ENCODE data around the gene DIS3L2.
"Not testable (repeated sequence)": the region's sequence is repeated elsewhere in the genome, so short reads cannot be mapped to it uniquely, and the experiment has no call there.

Gene DIS3L2

DNA sequence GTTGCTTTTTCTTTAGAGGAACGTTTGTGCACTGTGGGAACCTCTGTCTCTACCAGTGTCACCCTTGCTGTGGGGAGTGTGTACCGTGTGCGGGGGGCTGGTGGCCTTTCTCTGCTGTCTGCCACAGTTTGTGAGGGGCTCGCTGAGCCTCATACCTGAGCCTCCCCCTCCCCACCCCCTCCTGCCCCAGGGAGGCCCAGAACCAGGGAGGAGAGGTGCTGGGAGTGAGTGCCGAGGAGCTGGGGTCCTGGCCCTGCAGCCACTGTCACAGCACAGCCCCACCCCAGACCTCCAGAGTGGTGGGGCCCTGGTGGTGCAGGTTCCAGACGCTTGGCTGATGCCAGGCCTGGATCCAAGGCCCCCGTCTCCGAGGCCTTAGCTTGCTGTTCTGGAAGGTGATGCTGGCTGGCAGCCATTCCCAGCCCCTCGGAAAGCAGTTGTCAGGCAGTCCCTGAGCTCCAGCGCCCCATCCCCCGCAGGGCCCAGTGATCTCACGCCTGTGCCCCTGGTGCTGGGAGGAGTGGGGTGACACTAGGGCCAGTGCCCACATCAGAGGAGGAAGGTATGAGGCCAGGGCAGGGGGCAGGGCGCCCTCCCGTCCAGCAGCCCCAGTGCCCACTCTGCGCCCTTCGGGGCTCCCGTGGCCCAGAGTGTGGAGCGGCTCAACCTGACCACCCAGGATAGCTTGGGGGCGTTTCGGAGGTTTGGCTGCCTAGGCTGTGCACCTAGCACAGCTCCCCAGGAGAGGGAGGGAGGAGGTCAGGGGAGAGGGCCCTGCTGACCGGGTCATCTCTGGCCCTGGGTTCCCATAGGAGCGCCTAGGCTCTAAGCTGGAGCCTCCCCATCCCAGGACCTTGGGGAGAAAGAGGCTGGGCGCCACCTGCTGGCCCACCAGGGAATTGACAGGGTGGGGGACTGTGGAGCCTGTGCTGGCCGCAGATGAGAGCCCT lies 364.1 kb downstream of the DIS3L2 start:
- DNase-seq, result peak; percentile 61

DNA sequence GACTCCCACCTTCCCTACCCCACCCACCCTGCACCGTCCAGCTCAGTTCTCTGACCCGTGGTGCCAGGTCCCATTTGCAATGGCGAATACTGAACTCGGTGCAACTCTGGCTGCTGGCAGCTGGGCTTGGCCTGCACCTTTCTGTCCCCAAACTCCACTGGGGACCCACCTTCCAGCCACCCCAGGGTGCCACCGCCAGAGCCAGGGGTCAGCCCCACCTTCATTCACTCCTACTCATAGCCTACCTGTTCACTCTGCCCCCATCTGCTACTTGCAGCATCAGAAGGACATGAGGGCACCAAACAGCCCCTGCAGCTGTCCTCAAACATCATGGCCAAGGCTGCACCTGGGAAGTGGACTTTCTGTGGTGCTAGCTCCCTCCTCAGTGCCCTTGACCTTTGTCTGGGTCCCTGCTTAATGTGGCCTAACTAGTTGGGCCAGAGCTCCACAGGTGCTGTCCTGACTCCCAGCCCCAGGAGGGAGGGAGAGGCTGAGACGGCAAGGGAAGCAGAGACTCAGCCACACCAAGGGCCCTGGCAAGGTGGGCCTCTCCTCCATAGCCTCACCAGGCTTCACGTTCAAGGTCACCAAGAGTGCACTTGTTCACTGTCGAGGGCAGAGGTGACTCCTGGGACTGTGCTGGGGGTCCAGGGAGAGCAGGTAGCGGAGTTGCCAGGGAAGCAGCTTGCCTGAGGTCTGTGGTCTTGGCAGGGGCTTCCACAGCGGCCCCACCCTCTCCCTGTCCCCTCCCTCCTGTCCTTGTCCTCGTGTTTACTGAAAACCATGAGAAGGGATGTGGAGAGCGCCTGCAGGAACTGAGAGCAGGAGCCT lies 365.0 kb downstream of the DIS3L2 start:
- not testable (repeated sequence) for DNase-seq

DNA sequence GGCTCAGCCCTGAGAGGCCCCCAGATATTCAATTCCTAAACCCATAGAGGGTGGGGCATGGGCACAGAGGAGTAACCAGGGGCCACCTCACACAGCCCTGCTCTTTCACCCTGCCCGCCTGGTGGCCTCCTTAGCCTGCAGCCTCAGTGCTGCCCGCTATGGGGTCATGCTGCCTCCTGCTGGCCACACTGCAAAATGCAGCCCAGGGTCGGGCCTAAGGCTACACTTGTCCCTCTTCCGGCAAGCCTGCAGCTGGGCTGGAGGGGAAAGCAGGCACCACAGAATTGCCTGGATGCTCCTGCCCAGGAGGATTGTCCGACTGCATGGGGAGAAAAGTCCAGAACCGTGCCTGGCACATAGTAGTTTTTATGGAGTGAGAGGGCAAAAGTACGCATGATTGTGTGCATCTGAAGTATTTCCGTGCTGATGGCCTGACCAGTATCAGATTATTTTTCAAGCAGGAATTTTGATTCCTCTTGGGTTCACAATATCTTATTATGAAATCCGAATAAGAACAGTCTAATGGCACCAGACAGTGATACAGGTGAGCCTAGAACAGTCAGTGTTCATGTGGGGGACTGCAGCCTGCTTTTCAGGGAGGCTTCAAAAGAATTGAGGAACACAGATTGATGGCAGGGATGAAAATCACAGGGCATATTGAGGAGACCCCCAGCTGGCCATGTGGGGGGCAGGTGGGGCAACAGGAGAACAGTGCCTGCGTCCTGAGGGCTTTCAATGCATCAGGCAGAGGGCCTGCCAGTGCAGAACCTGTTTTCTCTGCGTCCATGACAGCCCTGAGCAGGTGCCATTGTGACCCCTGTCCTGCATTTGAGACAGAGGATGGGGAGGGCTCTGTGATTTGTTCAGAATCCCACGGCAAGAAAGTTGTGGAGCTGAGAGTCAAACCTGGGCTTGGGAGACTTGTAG lies 365.9 kb downstream of the DIS3L2 start:
- DNase-seq, result peak; percentile 73

DNA sequence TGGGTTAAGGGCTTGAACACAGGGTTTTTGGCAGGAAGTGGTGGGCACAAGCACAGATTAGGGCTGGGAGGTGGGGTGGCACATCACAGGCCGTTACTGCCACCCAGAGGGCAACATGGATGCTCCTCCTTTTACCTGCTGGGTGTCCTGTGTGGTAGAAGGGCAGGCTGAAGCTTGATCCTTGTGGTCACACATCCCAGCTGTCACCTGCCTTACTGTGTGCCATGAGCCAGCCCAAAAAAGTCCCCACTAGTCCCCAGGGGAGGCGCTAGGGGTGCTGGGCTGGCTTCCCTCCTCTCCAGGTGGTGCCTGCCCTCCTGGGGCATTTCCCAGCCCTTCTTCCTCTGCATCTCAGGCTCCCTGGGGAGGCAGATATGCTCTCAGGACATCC lies 366.5 kb downstream of the DIS3L2 start:
- DNase-seq, result no peak

DNA sequence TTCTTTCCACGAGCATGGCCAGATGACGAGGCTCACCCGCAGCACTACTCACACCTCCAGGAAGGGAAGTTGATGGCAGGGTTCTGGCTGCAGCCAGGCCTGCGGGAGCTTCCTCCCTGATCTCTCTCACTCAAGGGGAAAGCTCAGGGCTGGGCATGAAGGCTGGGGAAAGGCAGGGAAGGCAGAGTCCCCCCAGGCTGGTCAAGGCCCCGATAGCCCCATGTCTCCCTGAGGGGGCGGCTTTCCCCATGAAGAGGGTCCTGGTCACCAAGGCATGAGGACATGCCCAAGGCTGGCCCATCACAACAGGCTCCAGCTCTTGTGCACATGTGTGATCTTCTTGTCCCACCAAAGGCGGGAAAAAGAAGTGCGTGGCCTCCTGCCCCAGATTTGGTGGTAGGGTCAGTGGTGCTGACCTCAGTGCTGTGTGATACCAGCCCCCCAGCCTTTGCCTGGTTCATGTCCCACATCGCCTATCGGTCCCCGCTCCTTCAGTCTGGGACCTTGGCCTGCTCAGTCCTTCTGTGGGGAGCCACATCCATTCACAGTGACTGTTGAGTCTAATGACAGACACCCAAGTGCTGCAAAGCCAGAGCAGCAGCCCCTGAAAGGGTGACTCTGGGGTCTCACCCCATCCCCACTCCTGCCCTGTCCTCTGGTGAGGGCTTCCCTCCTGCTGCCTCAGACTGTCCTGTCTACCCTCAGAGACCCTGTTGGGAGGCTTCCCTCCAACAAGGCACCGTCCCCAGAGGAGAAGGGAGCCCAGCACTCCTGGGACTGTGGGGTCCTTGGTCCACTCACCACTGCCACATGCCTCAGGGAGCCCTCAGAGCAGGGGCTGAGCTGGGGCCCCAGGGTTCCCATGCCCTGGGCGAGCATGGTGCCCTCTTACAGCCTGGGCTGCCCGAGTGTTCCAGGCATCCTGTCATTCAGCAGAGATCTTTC lies 367.3 kb downstream of the DIS3L2 start:
- DNase-seq, result no peak

DNA sequence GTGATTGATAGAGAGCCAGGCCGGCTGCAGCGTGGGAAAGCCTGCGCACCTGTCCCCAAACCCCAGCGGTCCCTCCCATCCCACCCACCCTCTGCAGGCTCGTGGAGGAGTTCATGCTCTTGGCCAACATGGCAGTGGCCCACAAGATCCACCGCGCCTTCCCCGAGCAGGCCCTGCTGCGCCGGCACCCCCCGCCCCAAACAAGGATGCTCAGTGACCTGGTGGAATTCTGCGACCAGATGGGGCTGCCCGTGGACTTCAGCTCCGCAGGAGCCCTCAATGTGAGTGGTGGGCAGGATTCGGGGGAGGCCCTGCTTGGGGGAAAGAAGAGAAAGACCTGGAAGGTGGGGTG lies 368.2 kb downstream of the DIS3L2 start:
- no peak for DNase-seq

DNA sequence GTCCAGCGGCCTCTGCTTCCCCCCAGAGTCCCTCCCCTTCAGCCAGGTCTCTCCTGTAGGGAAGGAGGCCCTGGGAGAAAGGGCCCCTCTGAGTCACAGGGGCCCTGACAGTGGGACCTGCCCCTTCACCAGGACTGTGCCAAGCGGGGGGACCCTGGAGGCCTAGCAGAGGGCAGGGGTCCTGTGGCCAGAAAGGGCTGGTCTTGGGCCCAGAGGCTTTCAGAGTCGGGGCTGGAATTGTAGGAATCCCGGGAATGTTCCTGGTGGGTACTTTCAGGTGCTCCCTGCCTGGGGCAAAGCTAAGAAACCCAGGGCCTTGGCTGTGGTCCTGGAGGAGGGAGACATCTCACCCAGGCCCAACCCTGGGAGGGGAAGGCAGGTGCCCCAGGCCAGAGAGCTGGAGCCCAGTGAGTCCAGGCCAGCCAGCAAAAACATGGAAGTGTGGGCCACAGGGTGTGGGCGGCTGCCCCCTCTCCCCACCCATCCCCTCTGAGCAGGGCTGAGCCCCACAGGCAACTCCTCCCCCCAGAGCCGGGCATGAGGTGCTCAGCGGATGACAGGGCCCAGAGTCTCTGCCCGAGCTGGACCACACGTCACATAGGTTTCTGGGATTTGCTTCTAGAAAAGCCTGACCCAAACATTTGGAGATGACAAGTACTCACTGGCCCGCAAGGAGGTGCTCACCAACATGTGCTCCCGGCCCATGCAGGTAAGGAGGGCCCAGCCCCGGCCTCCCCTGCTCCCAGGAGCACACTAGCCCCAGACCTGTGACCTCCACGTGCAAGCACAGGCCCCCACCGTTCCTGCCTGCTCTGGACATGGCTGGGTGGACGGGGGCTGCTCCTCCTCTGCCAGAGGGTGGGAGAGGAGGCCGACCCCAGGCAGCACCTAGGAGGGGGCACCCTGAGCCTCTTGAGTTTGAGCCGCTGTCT lies 368.8 kb downstream of the DIS3L2 start:
- DNase-seq, result no peak

DNA sequence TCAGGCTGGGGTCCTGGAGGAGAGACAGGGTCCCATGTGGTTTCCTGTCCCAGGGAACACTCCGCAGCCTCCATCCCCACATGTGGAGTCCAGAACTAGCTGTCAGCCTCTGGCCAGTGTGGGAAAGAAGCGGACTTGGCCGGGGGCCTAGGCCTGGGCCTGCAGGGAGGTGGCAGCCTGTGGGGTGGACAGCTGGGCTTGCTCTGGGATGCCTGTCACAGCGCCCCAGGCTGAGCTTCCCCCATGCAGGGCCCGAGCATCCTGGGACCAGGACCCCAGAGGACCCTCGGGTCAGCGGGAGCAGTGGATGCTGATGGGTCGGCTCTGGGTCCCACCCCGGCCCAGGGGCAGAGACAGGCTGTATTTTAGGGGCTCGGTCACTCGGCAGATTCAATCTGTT lies 369.5 kb downstream of the DIS3L2 start:
- DNase-seq, result not testable (repeated sequence)

DNA sequence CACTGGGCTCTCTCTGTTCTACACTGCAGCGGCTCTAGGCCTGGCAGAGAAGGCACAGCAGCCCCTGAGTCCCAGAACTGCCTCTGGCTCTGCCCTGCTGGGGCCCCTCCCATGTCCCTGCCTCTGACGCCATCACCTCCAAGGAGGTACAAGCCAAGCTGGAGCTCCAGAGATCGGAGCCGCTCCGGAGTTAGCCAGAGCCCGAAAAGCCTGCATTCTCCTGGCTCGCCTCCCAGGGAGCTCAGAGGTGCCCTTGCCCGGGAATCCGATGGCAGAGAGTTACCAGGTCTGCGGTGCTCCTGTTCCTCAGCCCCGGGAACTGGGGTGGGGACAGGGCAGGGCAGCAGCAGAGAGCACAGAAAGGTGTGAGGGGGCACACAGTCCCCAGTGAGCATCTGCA lies 370.1 kb downstream of the DIS3L2 start:
- not testable (repeated sequence) for DNase-seq

DNA sequence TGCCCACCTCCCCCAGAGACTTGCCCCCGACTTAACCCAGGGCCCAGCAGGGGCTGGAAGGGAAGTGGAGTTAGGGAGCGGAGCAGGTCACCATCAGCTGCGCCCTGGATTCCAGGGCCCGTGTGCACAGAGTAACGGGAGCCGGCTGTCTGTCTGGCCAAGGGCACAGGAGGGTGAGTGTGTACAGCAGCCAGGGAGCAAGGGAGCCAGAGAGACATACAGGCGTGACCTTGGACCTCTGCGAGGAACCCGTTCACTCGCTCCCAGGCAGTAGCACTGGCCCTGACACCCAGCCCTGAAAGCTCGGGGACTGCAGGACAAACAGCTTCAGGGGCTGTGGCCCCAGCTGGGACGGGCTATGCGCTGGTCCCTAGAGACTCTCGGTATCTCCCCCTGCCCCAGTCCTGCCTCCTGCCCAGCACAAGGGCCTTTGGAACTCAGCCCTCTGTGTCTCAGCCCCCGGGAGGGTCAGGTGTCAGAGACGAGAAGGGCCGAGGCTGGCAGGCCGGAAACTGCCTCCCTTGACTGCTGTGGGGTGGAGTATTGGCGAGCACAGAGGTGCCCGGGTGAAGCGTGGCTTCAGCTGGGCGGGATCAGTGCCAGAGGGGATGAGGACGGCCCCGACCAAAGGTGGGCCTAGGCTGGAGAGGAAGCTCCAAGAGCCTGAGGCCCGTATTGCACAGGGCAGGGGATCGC lies 370.9 kb downstream of the DIS3L2 start:
- DNase-seq, result not testable (repeated sequence)

DNA sequence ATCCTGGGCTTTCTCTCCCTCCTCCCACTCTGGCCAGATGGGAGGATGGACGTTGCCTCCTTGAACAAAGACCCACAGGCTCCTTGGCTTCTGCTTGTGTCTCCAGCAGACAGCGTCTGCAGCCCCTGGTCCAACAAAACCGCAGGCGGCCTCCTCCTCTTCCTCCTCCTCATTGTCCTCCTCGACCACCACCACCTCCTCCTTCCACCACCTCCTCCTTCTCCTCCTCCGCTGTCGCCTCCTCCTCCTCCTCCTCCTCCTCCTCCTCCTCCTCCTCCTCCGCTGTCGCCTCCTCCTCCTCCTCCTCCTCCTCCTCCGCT lies 371.4 kb downstream of the DIS3L2 start:
- DNase-seq, result no peak

DNA sequence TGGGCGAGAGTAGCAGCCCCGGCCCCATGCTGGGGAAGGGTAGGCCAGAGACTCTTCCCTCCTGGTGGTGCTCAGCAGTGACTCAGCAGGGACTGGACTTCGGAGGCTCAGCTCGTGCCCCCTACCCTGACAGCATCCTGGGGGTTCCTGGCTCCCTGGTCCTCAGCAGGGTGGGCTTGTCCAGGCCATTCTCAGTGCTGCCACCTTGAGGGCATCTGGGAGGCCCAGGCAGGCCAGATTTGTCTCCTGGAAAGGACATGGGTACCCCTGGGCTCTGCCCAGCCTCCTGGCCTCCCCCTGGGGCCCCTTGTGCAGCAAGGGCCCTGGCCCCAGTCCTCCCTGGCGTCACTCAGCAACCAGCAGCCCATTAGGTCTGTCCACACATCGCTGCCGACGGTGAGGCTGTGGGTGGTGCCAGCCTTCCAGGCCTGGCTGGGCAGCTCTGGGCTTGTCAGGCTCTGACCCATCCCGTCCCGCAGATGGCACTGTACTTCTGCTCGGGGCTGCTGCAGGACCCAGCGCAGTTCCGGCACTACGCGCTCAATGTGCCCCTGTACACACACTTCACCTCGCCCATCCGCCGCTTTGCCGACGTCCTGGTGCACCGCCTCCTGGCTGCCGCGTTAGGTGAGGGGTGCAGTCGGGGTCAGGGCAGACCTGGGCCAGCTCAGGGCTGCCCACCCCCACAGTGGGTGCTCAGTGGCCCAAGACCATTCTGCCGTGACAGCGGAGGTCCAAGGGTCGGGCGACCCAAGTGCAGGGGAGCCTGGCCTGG lies 372.0 kb downstream of the DIS3L2 start:
- no peak for DNase-seq

DNA sequence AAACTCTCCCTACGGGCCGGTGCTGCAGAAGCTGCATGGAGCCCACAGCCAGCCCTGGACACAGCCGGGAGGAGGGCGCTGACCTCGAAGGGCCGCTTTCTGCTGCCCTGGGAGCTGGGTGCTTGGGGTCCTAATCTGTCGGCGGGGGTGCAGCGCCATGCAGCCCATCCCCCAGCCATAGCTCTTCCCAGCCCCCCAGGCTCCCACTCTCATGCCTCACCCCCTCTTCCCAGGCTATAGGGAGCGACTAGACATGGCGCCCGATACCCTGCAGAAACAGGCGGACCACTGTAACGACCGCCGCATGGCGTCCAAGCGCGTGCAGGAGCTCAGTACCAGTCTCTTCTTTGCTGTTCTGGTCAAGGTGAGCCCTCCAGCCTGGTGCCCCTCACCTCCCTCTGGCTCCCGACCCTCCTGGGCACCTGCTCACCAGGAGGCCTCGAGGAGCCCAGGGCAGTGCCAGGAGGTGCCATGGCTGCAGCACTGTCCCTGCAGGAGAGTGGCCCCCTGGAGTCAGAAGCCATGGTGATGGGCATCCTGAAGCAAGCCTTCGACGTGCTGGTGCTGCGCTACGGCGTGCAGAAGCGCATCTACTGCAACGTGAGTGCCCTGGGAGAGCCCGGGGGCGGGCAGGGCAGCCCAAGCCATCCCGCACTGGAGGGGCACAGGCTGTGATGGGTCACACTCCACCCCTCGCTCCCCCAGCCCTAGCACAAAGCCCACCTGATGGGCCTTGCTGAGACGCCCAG lies 372.8 kb downstream of the DIS3L2 start:
- DNase-seq, result not testable (repeated sequence)

DNA sequence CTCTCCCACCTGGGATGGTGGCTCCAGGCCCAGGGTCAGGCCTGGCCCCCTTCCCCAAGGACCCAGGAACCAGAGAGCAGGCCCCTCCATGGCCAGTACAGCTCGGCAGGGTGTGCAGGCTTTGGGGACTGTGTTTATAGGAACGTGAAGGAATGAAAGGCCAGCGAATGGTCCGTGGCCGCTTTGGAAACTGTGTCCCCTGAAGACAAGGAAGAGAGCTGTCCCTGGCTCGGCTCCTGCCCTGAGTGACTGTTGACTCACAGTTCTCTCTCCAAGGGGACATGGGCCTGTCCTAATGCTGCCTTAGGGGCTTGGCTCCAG lies 373.3 kb downstream of the DIS3L2 start:
- DNase-seq, result not testable (repeated sequence)

DNA sequence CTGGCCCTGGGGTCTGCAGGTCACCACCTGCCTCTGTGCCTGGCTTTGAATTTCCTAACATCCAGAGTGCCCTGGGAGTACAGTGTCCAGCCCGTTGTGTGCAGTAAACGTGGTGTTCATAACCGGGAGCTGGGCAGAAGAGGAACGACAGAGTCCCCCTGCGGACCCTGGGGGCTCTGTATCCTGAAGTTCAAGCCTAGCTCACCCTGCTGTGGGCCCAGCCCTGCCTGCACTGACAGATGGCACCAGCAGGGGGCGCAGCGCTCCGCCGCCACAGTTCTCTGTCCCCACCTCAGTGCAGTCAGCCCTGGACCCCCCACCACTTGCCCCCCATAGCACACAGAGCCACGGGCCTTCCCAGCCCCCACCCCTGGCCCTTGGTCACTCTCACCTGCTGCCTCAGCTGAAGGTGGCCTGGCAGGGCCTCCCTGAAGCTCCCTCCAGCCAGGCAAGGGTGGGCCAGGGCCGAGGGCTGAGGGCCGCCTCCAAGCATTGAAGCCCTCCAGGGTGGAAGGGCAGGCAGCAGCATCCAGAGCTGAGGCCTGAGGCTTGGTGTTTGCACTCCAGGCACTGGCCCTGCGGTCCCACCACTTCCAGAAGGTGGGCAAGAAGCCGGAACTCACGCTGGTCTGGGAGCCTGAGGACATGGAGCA lies 373.8 kb downstream of the DIS3L2 start:
- not testable (repeated sequence) for DNase-seq

DNA sequence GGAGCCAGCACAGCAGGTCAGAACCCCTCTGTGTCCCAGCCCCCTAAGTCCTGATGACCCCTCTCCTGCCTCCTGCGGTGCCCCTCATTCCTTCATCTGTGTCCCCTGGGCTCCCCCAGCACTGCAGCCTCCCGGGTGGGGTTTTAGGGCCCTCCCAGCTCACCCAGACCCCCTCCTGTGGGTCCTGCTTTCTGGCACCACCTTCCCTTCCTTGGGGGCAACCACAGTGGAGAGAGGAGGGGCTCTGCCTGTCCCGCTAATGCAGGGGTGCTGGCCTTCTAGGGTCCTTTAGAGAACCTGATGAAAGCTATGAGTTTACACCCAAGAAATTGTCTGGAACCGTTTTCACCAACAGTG lies 374.3 kb downstream of the DIS3L2 start:
- DNase-seq, result no peak

DNA sequence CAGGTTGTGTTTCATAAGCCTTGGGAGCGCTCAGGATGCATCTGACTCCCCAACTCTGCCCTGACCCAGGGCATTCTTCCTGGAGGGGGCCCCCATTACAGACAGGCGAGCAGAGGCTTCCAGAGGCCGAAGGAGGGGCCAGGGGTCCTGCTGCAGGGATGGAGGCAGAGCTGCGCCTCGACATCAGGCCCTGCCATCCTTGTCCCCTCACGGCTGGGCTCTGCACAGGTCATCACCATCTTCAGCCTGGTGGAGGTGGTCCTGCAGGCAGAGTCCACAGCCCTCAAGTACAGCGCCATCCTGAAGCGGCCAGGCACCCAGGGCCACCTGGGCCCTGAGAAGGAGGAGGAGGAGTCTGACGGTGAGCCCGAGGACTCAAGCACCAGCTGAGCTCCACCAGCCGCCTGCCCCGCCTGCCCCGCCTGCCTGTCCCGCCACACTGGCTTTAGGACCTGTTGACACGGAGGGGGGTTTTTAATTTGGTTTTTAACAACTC lies 374.8 kb downstream of the DIS3L2 start:
- DNase-seq, result no peak

Measured in NCI-H1694 (cell line).